Caco-2 (cell line): Measurements from ENCODE around the gene LZTS2. TPM values are rescaled to one million over a fixed set of nuclear protein-coding genes. Genes with fewer than 3 reads are reported as not detected.

Experiments used
- BruUV-seq: library from RNA; stranded (reverse); fragments of 400-500 nt; replicated peaks from 2 replicates; lab custom pipeline; 2021; lab: Mats Ljungman, UMichigan
- CTCF ChIA-PET: fragments of 300-600 bp; sonication (Branson Sonifier 250); formaldehyde crosslinking; loops from one replicate; lab custom pipeline; 2022; ENCODE audit warnings: antibody characterized with exemption; lab: Charles Lee
- POLR2A ChIA-PET: fragments of 300-600 bp; sonication (Branson Sonifier 250); formaldehyde crosslinking; loops from one replicate; lab custom pipeline; 2022; ENCODE audit warnings: antibody characterized with exemption; lab: Charles Lee
- DNase-seq, 2 experiments: peaks; one replicate each; pipeline versions ENCODE4 v3.0.0 to v3.0.0-alpha.2; 2020 to 2022
- H3K27me3 ChIP-seq: replicated peaks from 2 replicates; pipeline ENCODE4 v1.6.0; 2011; ENCODE audit warnings: low read length; ENCODE audit not compliant: control insufficient read depth, insufficient read depth
- H3K36me3 ChIP-seq: 2 replicates; pipeline ENCODE4 v1.5.1; 2011; ENCODE audit warnings: low read length; ENCODE audit not compliant: control insufficient read depth, insufficient read depth
- H3K4me1 ChIP-seq: fragments of 250-450 bp; sonication (Bioruptor Pico); 2 replicates; pipeline ENCODE4 v1.5.1; 2020; ENCODE audit warnings: mild to moderate bottlenecking
- H3K4me3 ChIP-seq: 2 replicates; pipeline ENCODE4 v1.5.1; 2011; ENCODE audit warnings: low read depth, mild to moderate bottlenecking, control low read depth, low read length
- H3K9me3 ChIP-seq: fragments of 250-450 bp; sonication (Bioruptor Pico); 2 replicates; pipeline ENCODE4 v1.5.1; 2020; ENCODE audit warnings: mild to moderate bottlenecking, moderate library complexity
- H3K27ac Mint-ChIP-seq: one replicate; pipeline ENCODE4 v1.8.0; 2022; ENCODE audit warnings: mixed read lengths; ENCODE audit not compliant: unreplicated experiment
- H3K27me3 Mint-ChIP-seq: one replicate; pipeline ENCODE4 v1.8.0; 2022; ENCODE audit warnings: mixed read lengths; ENCODE audit not compliant: insufficient read depth, unreplicated experiment
- H3K36me3 Mint-ChIP-seq: one replicate; pipeline ENCODE4 v1.8.0; 2022; ENCODE audit warnings: mild to moderate bottlenecking, mixed read lengths; ENCODE audit not compliant: insufficient read depth, unreplicated experiment
- H3K4me1 Mint-ChIP-seq: one replicate; pipeline ENCODE4 v1.8.0; 2022; ENCODE audit warnings: low read depth, mixed read lengths; ENCODE audit not compliant: unreplicated experiment
- H3K4me3 Mint-ChIP-seq: one replicate; pipeline ENCODE4 v1.8.0; 2022; ENCODE audit warnings: mild to moderate bottlenecking, moderate library complexity, mixed read lengths; ENCODE audit not compliant: unreplicated experiment
- H3K9me3 Mint-ChIP-seq: one replicate; pipeline ENCODE4 v1.8.0; 2022; ENCODE audit warnings: mixed read lengths; ENCODE audit not compliant: unreplicated experiment
- CTCF ChIP-seq, 2 experiments: fragments of 200-600 bp in 1 of 2; IDR thresholded peaks; 1 replicate in 1 of 2; 2 replicates in 1 of 2; pipeline versions ENCODE4 v1.5.1 to v1.8.0; 2011 to 2022; ENCODE audit warnings: antibody characterized with exemption in 1 of 2, control low read depth in 1 of 2, inconsistent platforms in 1 of 2, low read depth in 1 of 2, low read length in 1 of 2, mild to moderate bottlenecking in 1 of 2, moderate library complexity in 1 of 2; ENCODE audit not compliant: insufficient read depth in 1 of 2, severe bottlenecking in 1 of 2, unreplicated experiment in 1 of 2
- intact Hi-C: fragments of 100-400 bp; cut with micrococcal nuclease; formaldehyde crosslinking; loops from one replicate; pipeline ENCODE4 v1.10.0; 2022; ENCODE audit not compliant: unreplicated experiment
- total RNA-seq: library from RNA; stranded (reverse); gene quantifications from 2 replicates; pipeline ENCODE4 v1.2.3, GENCODE V29; 2022

Gene LZTS2
- total RNA-seq, 1 experiment from 2014 or later = 53.3 TPM

DNA sequence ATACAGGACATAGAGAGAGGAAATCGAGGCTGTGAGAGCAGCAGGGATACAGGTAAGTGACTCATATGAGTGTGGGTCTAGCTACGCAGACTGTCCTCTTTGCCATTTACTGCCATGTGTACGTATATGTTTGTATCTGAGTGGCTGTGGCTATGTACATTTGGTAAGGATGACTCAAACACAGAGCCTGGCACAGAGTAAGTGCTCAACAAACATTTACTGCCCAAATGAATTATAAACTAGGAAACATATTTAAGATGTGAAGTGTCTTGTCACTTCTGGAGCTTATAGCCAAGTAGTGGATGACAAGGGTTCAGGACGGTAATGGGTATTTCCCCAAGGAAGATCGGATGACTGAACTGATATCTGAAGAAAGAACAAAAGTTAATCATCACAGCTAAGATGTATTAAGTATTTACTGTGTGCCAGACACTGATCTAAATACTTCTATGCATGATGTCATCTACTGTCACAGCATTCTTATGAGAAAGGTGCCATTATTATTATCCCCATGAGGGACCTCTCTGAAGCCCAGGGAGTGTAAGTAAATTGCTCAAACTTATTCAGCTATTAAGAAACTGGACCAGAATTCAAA, 18.3 kb upstream of the LZTS2 start:
- no TSS peak for BruUV-seq
- POLR2A ChIA-PET = no interaction called here
- Histone ChIP-seq H3K36me3 (peaks cover 12% of the 10 kb centered on the region), H3K4me1 (peaks cover 9% of the 10 kb centered on the region), H3K27me3 (no peaks in the 10 kb centered on the region), H3K4me3 (no peak overlapping the region), H3K9me3 (no peaks in the 10 kb centered on the region)
- TF ChIP-seq CTCF (IDR thresholded peaks at IDR 0.05; ENCODE audit: insufficient read depth in 1 of 2, low read depth in 1 of 2, low read length in 1 of 2, severe bottlenecking in 1 of 2, unreplicated experiment in 1 of 2) = no peak
- DNase-seq = no peak
- Mint-ChIP-seq H3K27ac (no peak overlapping the region), H3K4me3 (no peak overlapping the region), H3K4me1 (peaks cover 8% of the 10 kb centered on the region), H3K27me3 (no peaks in the 10 kb centered on the region), H3K36me3 (peaks cover 48% of the 10 kb centered on the region), H3K9me3 (no peaks in the 10 kb centered on the region)
- intact Hi-C loops = no loop called here
- CTCF ChIA-PET = interaction anchor here (0.6 kb wide), 1 partner anchor 17 kb away, joined by 3 read pairs; no protein-coding TSS in a partner anchor

DNA sequence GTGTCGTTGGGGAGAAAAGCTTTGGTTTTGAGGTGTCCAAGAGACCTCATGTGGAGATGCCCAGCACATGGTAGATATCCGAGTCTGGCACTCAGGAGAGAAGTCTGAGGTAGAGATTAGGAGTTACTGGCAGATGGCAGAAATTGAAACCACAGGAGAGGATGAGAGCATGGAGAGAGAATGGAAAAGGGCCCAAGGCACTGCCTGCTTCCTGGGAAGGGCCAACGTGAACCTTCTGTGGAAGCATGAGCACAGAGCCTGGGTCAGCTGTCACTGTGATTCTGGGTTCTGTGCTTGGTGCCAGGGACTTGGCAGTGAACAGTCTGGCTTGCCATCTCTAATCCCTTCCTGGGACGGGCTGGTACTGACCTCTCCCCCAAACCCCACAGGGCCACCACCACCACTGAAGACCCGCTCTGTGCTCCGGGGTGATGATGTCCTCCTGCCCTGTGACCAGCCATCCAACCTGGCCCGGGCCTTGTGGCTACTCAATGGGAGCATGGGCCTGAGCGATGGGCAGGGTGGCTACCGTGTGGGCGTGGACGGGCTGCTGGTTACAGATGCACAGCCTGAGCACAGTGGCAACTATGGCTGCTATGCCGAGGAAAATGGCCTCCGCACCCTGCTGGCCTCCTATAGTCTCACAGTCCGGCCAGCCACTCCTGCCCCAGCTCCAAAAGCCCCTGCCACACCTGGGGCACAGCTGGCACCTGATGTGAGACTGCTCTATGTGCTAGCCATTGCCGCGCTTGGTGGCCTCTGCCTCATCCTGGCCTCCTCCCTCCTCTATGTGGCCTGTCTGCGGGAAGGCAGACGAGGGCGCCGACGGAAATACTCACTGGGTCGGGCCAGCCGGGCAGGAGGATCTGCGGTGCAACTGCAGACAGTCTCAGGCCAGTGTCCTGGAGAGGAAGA, 16.4 kb upstream of the LZTS2 start:
- no peak overlapping the region for H3K27ac Mint-ChIP-seq
- peaks cover 60% of the 10 kb centered on the region for H3K36me3 Mint-ChIP-seq
- BruUV-seq = no TSS peak
- no peak overlapping the region for H3K4me3 Mint-ChIP-seq
- CTCF ChIA-PET = no interaction called here
- H3K4me1 ChIP-seq = peaks cover 4% of the 10 kb centered on the region
- no peaks in the 10 kb centered on the region for H3K27me3 ChIP-seq
- no peaks in the 10 kb centered on the region for H3K9me3 ChIP-seq
- H3K36me3 ChIP-seq = peaks cover 10% of the 10 kb centered on the region
- peak in 1 of 2 experiments; percentile 31 for DNase-seq
- H3K4me3 ChIP-seq = no peak overlapping the region
- no peak for TF ChIP-seq CTCF (IDR thresholded peaks at IDR 0.05; ENCODE audit: insufficient read depth in 1 of 2, low read depth in 1 of 2, low read length in 1 of 2, severe bottlenecking in 1 of 2, unreplicated experiment in 1 of 2)
- POLR2A ChIA-PET = no interaction called here
- no peaks in the 10 kb centered on the region for H3K9me3 Mint-ChIP-seq
- intact Hi-C loops = no loop called here
- H3K4me1 Mint-ChIP-seq = peaks cover 10% of the 10 kb centered on the region
- no peaks in the 10 kb centered on the region for H3K27me3 Mint-ChIP-seq

DNA sequence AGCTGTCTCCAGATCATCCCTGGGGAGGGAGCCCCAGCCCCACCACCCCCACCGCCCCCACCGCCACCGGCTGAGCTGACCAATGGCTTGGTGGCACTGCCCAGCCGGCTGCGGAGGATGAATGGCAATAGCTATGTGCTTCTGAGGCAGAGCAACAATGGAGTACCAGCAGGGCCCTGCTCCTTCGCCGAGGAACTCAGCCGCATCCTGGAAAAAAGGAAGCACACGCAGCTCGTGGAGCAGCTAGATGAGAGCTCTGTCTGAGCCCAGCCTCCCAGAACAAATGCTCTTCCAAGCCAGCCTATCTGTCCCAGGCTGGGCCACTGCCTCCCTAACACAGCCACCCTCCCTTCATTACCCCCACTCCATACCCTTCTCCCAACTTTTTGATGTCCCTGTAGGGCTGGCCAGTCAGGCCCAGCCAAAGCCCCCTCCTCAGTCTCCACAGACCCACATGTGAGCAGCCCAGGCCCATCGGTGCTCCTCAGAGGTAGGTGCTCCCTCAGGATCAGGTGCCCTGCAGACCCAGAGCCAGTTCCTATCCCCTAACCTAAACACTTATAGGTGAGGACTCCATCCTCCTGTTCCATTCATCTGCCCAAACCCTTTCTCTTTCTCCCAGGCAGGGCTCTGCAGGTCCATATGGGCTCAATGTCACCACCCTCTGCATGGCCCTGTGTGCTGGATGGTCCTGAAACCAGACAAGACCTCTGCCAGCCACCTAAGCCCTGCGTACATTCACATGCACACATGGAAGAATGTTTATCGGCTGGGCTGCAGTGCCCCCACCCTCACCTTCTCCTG, 15.5 kb upstream of the LZTS2 start:
- Histone ChIP-seq H3K4me3 (no peak overlapping the region), H3K36me3 (peaks cover 6% of the 10 kb centered on the region), H3K9me3 (no peaks in the 10 kb centered on the region), H3K27me3 (no peaks in the 10 kb centered on the region), H3K4me1 (peaks cover 4% of the 10 kb centered on the region)
- H3K27ac Mint-ChIP-seq = peak overlapping the region; percentile 14
- H3K9me3 Mint-ChIP-seq = no peaks in the 10 kb centered on the region
- POLR2A ChIA-PET = no interaction called here
- H3K36me3 Mint-ChIP-seq = peaks cover 57% of the 10 kb centered on the region
- H3K27me3 Mint-ChIP-seq = no peaks in the 10 kb centered on the region
- no peak overlapping the region for H3K4me3 Mint-ChIP-seq
- DNase-seq = peak in 1 of 2 experiments; percentile 31
- TF ChIP-seq CTCF (IDR thresholded peaks at IDR 0.05; ENCODE audit: insufficient read depth in 1 of 2, low read depth in 1 of 2, low read length in 1 of 2, severe bottlenecking in 1 of 2, unreplicated experiment in 1 of 2) = no peak
- peaks cover 10% of the 10 kb centered on the region for H3K4me1 Mint-ChIP-seq
- CTCF ChIA-PET = no interaction called here
- BruUV-seq = no TSS peak
- intact Hi-C loops = no loop called here
